HG03469 (cell line): ENCODE measurements around the gene CNDP2.
A peak's percentile ranks its signal among the peaks of the same experiment; 100 is the strongest.

Experiments used
- ATAC-seq: cut with Tn5 transposase; IDR thresholded peaks from one replicate; pipeline ENCODE4 v1.9.1; 2021; ENCODE audit warnings: mild to moderate bottlenecking, moderate library complexity, moderate number of reproducible peaks; ENCODE audit not compliant: unreplicated experiment

CNDP2 gene

DNA sequence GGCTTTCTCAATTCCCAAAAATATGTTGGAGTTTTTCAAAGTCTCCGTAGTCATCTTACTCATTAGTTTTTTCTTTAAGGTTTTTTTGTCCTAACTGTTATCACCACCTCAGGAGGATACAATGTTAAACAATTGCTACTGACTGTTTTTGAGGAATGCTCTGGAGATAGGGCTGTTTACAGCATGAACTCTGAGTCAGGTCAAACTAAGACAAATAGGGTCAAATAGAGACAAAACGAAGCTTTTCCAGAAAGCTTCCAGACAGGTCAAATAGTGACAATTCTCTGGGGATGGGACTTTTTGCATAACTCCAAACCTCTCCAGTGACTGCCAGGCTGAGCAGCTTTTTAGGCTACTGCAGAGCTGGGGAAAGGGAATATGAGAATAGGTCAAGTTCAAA is 23.9 kb upstream of the CNDP2 start:
- no peak for ATAC-seq

DNA sequence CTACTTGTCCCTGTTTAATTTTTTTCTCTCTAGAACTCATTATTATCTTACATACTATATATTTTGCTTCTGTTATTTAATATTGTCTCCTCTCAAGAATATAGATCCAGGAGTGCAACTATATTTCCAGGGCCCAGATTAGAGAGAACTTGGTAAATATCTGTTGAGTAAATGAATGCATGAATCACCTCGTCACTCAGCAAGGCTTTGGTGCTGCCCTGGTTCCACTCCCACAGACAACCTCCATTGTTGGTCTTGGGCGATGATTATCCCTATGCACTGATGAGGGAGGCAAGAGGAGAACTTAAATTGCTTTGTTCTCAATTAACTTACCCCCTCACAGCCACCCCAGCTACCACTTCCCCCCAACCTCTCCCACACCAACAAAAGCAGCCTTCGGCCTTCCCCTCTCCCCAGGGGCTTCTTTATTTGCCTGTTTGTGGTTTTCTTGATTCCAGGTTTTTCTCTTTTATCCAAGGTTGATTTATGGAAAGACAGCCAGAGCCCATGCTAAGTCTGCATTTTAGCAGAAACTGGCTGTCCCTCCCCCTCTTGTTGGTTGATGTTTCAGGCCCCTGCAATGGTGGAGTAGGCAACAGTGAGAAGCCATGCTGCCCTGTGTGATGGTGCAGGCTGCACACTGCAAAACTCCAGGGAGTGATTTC is 22.1 kb upstream of the CNDP2 start:
- ATAC-seq = no peak

DNA sequence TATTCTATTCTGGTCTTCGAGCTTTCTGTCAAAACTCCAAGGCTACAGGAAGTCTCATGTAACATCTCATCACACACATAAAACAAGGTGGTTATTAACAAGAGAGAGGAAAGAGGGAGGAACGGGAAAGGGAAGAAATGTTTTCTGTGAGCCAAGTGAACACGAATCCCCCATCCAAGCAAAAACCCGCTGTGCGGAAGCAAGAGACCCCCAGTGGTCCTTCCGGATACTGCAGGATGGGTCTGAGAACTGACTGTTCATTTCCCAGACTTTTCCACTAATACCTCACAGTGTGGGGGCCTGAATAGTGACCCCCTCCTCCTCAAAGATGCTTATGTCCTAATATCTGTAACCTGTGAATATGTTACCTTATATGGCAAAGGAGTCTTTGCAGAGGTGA is 20.0 kb upstream of the CNDP2 start:
- ATAC-seq = no peak

DNA sequence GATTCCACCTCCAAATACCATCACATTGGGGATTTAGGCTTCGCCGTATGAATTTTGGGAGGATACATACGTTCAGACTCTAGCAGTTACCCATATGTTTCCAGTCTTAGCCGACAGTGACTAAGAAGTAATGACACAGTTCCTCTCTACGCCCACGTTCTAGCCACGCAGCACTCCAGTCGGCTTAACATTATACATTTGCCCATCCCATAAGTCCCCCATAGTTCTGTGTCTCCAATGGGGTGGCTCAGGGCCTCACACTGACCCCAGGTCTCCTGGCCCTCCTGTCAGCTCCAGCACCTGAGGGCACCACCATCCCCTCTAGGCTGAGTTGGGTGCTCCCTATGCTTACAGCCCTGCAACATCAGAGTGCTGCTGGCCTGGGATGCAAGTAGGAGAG is 18.4 kb upstream of the CNDP2 start:
- ATAC-seq = no peak

DNA sequence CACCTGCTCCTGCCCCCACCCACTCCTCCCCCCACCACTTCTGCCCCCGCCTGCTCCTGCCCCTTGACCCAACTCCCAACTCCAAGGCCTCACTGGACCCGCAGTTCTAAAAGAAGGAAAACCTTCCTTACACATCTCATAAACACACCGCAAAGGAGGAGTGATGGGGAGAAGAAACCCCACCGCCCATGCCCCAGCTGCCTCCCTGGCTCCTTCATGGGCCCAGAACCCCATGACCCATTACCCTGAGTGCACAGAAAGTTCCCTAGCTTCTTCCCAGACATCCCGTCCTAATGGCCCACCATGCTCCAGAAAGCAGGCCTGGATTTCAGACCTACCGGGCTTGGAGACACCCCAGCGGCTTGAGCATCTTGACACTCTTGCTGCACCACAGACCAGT is 17.8 kb upstream of the CNDP2 start:
- no peak for ATAC-seq

DNA sequence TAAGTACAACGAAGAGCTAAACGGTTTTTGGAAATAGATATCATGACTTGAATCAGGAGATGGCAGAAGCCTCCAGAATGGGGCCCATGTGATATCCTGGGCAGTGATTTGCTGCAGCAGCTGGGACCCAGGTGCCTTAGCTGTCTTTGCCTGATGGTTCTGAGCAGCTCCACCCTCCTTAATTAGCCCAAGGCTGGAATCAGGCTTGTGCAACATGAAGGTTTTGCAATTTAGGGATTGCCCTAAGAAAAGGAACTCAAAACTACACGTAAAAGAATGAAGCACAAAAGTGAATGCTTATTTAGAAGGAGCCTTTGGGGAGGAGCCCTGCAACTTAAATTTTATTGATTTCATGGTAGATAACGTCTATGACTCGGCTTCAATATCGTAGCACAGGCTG is 17.3 kb upstream of the CNDP2 start:
- ATAC-seq = no peak

DNA sequence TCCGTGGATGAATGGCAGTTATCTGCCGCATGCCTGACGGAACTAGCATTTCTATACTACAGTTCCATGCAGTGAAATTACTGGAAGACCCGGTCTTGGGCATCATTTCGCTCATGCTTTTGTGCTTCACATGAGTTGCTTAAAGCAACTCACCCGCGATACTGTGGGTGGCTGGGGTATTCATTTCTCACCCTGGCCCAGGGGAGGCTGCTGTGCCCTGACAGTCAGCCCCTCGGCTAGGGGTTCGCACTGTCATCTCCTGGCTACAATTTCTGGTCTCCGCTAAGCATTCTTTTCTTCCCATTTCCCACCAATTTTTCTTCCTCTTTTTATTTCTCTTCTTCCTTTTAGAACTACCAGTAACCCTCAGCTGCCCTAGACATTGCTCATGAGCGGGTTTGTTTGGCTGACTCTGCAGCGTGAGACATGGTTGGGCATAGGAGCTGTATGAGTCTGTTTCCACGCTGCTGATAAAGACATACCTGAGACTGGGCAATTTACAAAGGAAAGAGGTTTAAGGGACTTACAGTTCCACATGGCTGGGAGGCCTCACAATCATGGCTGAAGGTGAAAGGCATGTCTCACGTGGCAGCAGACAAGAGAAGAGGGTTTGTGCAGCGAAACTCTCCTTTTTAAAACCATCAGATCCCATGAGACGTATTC is 16.5 kb upstream of the CNDP2 start:
- no peak for ATAC-seq

DNA sequence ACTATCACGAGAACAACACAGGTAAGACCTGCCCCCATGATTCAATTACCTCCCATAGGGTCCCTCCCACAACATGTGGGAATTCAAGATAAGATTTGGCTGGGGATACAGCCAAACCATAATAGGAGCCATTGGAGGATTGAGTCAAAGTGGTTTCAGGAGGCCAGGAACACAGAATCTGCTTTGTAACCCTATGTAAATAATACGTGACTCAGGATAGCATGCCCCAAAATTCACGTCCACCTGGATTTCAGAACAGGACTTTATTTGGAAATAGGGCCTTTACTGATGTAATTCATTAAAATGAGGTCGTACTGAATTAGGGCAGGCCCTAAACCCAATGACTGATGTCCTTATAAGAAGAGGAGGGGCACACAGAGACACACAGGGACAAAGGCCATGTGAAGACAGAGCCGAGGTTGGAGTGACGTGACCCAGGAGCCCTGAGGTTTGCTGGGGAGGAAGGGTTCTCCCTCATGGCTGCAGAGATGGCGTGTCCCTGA is 16.0 kb upstream of the CNDP2 start:
- ATAC-seq = no peak

DNA sequence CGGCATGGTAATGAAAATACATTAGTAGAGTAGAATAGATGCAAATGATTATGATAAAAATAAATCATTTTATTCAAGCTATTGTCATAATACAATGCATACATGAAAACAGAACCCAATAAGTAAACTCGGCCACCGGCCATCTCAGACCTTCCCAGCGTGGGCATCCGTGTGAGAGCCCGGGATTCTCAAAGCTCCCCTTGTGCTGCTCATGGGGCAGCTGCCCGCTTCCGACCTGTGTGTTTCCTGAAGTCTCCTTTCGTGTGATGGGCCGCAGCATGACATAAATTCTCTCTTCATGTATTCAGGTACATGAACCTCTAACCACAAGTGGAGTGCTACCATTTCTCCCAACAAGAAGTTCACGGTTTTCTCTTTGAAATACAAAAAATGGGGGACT is 13.5 kb upstream of the CNDP2 start:
- no peak for ATAC-seq

DNA sequence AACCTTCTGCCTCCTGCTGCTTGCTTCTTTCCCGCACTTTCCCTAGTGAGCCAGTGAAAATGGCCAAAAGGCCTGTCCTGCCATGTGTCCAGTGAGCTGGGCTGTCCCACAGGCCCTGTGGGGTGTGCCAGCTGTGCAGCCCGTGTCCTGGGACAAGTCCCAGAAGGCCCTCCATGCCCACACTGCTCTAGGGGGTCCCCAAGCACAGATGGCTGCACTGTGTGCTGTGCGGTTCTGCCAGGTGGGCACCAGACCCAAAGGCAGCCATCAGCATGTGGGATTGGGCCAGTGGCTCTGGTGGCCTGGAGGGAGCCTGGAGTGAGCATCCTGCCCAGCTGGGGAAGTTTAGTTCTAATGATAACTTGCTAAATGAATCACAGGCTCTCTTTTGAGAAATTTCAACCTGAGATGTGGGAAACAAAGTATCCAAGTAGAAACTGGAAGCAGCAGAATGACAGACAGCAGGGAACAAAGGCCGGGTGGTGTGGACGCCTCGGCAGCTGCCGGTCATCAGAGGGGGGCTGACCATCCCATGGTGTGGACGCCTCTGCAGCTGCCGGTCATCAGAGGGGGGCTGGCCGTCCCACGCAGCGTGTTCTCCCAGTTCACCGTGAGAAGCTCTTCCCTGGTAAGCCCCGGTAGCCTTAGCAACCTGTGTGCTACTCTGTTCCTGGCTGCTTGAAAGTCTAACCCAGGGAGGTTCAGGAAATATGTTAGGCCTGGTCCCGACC is 9.9 kb upstream of the CNDP2 start:
- ATAC-seq = no peak

DNA sequence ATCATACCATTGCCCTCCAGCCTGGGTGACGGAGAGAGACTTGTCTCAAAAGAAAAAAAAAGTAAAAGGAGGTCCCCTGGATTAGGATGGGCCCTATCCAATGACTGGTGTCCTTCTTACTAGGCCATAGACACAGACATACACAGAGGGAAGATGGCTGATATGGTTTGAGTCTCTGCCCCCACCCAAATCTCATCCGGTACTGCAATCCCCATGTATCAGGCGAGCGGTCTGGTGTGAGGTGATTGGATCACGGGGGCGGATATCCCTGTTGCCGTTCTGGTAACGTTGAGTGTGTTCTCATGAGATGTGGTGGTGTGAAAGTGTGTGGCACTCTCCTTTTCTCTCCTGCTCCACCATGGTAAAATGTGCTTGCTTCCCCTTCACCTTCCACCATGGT is 7.8 kb upstream of the CNDP2 start:
- ATAC-seq = no peak

DNA sequence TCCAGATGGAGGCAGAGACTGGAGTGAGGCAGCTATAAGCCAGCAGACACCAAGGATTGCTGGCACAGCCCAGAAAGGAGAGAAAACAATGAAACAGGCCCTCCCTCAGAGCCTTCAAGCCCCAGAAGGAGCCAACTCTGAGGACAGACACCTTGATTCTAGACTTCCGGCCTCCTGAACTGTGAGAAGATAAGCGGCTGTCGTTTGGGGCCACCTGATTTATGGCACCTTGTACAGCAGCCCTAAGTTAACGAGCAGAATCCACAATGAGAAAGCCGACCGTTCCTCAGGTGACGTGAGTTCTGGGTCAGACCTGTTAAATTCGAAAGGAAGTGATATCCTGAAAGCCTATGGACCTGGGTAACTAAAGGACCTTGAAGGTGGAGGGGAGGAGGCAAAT is 7.3 kb upstream of the CNDP2 start:
- no peak for ATAC-seq

DNA sequence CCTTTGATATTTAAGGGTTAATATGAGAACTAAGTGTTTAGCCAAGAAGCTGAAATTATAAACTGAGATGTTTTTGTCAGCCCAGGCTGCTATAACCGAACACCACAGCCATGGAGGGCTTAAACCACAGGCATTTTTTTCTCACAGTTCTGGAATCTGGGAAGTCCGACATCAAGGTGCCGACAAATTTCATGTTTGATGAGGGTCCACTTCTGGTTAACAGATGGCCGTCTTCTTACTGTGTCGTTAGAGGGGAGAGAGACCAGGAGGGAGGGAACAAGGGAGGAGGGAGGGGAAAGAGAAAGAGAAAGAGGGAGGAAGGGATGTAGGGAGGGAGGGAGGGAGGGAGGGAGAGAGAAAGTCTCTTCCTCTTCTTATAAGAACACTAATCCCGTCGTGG is 6.5 kb upstream of the CNDP2 start:
- no peak for ATAC-seq

DNA sequence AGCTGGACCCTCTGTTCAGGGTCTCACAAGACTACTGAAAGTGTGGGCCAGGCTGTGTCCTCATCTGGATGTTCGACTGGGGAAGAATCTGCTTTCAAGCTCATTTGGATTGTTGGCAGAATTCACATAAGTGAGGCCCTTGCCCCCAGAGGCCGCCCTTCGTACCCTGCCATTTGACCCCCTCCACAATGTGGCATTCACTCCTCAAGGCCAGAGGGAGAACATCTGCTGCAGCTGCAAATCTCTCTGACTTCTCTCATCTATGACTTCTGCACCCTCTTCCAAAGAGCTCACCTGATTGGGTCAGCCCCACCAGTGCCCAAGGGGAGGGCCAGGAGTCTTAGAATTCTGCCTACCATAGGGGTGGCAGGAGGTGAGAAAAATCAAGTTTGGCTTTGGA is 3.9 kb upstream of the CNDP2 start:
- ATAC-seq = no peak

DNA sequence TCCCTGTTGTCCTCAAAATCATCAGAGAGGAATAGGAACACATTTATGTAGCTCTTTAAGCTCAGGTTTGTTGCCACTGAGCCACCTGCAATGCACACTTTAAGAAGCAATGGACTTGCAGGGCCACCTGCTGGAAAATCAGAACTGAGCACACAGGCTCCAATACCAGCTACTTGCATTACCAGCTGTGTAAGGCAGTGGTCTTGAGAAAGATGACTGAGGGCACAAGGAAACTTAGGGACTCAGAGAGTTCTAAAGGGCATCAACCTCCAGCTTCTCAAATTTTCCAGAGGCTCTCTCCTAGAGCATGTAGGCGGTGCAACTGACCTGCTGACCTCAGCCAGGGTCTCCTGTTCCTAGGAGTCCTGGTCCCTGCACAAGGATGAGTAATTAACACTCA is 2.5 kb upstream of the CNDP2 start:
- peak; percentile 18 for ATAC-seq

DNA sequence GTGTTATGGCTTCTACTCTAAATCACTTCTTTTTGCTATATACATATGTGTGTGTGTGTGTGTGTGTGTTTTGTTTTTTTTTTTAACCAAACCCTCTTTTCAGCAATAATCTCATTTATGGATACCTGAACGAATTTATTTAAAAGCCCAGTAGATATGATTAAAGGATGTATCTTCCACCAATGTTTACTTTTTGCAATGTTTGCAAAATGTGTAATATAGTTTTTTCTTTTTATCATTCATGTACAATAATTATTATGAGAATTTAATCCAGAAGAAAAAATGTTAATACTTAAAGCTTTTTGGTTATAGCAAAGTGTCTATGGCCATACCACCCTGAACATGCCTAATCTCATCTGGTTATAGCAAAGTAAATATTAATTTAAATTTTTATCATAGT is 1.6 kb upstream of the CNDP2 start:
- ATAC-seq = no peak

DNA sequence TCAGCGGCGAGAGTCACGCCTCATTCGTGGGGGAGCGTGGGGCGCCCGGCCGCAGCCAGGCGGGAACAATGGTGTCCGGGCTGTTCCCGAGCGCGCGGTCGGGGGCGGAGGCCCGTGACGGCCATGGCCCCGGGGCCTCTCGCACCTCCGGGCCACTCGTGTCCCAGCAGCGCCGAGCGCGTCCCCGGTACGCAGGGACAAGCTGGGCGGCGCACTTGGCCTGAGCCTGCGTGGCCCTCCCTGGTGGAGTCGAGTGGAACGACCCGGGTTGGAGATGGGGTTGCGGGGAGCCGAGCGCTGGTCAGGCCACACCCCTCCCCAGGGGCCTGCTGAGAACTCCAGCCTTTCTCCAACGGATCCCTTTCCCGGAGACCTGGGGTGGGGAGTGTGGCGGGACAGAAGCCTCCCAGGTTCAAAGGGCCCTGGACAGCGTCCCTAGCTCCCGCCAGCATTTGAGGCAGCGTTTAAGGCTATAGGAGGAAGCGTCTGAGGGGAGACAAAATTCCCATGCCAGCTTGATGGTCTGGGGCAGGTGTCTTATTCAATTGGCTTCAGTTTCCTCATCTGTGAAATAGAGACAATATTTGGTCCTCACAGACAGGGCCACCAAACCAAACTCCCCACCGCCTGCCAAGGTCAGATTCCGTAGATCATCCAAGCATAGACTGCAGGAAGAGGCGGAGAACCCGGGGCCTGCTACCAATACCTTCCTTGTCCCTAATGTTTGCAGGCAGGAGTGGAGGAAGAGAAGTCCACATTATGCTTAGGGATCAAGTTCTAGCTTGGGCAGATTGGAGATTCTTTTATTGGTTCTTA is 553 bp downstream of the CNDP2 start:
- peak; percentile 9 for ATAC-seq

DNA sequence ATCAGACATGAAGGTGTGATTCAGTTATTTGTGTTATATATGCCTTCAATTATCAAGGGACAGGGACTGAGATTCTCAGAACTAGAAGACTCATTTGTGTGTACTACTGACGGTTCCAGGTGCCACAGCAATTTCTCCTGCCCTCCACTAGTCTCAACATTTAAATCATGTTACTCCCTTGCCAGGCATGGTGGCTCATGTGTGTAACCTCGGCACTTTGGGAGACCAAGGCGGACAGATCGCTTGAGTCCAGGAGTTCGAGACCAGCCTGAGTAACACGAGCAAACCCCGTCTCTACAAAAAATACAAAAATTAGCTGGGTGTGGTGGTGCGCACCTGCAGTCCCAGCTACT is 1.1 kb downstream of the CNDP2 start:
- ATAC-seq = no peak

DNA sequence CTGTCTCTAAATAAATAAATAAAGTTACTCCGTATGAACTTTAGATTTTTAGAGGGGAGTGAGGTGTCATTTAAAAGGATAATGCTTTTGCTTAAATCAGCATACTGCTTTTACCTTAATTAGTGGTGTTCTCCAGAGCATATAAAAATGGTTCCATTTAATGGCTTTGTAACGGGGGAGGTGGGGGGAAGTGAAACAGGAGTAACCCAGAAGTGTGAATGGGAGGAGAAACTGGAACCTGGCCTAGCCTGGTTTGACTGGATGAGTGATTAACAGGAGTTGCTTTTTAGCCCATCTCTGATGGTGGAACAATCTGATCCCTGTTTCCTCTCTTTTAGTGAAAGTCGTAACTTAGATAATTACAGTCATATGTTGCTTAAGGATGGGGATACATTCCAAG is 1.6 kb downstream of the CNDP2 start:
- ATAC-seq = no peak

DNA sequence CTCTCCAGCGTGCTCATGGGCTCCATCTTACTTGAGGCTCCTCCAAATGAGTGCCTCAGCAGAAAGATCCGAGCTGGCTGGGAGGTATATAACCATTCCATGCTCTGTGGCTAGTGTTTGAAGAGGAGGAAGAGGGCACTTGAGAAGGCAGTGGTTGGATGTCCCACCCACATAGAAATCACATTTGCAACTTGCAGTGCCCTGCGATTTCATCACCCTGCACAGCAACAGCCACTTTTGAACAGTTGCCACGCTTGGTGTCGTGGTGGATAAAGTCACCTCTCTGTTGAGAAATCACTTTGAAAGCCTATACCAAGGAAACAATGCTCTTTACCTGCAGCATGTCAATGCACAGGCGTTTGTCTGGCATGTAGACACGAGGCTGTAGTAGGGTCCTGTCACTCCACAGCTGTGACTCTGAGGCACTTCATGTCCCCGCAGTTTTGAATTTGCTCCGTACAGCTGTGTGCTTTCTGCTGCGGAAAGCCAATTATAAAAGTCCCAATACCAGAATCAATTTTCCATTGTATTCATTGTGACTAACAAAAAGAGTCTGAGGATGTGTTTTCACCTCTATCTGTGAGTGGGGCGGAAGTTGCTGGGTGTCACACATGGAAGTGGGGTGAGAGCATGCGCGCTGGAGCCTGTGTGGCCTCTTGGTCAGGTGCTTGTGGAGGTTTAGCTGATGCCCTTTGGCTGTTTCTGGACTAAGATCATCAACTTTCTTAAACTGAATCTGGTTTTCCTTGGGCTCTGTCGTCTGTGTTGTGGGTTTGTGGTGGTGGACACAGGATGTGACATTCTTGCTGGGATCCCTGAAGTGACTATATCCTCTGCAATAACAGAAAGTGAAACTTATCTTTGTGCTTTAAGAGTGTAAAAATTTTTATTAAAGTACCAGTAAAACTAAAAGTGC is 2.8 kb downstream of the CNDP2 start:
- peak; percentile 15 for ATAC-seq
